CD4-positive, alpha-beta T cell treated with Interleukin-12 subunit alpha and Interleukin-12 subunit beta, for 1 hour (primary cell): Measurements from ENCODE around the gene ITPRID1.
"Not testable (repeated sequence)": the region's sequence is repeated elsewhere in the genome, so short reads cannot be mapped to it uniquely, and the experiment has no call there.

Source experiments
- DNase-seq: peaks from one replicate; pipeline ENCODE4 v3.0.0-alpha.2; 2020

The ITPRID1 gene

DNA sequence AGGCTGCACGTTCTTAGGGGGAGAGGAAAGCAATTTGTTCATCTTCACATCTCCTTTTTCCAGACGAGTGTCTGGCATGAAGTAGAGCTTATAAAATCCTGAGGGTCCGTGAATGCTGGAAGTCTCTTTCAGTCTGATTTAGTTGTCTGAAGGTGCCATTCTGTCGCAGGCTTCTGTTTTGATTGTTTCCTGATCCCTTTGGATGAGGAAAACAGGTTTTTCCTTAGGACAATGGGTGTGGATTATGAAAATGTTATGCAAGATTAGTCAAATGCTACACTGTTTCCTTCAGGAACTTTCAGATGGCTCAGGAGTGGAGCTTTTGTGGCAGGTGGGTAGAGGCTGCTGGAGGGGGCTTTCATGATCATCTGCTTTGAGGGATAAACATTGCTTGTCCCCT, at the start of gene ITPRID1:
Gene ITPRID1, plus strand, starts transcription at position 301 of the 400 bp plus-strand sequence. CDS start 38,935 bp downstream, outside the sequence.
- no peak for DNase-seq

DNA sequence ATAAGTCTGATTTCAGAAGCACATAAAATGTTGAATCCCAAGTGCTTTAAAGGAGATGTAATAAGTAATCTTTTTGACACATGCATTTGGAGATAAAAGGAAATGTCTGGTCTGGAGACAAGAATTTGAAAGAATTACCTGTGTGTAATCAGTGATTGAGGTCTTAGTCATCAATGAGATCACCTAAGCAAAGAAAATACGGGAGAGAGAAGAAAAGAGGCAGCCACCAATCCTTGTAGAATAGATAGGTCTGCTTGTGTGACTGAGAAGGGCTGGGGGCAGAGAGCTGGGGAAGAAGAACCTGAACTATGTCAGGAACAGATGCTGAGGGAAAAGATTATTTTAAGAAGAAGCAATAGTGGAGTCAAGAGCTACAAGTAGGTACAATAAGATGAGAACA, 49.3 kb upstream of the ITPRID1 start:
- no peak for DNase-seq

DNA sequence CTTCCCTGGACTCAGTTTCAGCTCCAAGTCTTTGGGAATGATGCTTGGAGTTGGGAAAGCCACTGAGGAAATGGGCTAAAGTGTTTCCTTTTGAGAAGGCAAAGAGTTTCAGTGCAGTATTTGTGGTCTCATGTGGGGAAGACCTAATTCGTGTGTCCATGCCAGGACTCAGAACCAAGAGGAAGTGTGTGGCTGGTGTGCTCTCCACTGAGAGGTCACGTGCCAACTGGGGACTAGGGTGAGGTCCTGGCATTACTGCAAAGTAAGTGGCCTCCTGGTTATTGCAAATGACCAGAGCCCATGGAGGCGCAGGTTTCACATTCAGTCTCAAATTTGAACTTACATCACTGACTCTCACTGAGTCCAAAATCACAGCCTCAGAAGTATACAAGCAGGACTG, 48.6 kb upstream of the ITPRID1 start:
- DNase-seq: no peak

DNA sequence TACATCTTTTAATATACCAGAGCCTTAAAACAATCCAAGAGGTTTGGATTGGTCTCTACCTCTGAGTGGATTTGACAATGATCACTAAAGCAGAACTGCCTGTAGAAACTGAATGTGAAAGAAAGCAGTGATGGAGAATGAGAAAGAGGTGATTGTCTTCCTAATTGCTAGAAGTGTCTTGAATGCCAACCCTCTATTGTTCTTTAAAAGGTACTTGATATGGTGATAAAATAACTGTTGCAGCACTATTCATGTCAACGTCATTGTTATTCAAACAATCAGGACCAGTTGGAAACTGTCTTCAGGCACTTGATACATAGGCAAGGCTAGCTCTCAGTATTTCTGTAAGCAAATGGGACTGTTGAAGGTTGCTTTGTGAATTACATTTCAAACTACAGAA, 47.9 kb upstream of the ITPRID1 start:
- DNase-seq: no peak

DNA sequence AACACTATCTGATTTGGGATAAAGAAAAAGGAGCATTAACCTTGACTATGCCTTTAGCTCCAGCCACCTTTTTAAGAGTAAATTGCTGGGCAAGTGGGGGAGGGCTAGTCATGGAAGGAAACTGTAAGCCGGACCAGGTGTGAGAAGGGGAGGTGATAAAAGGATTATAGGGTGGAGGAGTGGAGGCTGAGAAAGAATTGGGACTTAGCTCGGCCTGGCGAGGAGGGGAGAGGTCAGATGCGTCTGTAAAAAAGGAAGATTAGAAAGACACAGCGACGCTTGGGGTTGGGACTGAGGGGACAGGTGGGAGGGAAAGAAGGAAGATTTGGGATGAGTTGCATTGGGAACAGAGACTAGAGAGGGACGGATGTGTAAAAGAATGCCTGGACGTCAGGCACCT, 43.0 kb upstream of the ITPRID1 start:
- DNase-seq: not testable (repeated sequence)

DNA sequence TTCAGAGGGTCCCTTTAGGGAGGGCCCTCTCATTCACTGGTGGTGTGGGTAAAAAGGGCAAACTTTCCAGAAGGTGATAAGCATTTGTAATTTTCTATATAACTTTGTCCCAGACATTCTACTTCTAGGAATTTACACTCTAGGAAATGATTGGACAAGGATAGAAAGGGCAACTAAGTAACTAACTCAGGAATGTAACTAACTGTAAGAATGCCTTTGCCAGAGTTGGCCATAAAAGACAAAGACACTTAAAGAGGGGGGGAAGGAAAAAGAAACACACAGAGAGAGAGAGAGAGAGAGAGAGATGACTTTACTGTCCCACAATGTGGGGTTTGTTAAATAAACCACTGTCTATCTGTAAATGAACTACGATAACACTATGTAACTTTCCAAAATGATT, 38.5 kb upstream of the ITPRID1 start:
- no peak for DNase-seq

DNA sequence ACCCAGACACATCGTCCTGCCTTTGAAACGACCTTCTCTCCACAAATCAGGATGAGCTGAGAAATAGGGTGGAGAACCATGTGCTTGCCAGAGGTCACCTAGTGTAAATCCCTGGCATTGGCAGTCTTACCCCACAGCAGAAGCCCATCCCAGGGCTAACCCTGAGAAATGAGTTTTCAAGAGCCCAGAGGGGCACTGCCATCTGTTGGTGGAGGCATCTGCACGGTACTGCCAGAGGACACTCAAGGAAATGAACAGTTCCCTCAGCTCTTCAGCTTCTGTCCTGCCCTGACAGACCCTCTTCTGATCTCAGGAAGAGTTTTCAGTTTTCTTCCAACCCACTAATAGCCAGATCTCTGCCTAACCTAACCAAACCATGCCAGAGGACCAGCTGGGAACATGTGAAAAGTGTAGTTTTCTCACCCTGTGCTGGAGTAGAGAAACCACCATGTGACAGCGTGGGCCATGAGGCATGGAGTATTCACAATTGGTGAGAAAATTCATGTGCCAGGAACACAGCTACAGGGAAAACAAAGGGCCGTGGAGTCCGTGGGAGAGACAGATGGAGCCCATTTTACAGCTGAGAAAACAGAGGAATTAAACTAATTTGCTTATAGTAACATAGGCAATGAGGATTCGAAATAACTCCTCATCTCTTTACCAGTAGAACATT, 37.7 kb upstream of the ITPRID1 start:
- no peak for DNase-seq

DNA sequence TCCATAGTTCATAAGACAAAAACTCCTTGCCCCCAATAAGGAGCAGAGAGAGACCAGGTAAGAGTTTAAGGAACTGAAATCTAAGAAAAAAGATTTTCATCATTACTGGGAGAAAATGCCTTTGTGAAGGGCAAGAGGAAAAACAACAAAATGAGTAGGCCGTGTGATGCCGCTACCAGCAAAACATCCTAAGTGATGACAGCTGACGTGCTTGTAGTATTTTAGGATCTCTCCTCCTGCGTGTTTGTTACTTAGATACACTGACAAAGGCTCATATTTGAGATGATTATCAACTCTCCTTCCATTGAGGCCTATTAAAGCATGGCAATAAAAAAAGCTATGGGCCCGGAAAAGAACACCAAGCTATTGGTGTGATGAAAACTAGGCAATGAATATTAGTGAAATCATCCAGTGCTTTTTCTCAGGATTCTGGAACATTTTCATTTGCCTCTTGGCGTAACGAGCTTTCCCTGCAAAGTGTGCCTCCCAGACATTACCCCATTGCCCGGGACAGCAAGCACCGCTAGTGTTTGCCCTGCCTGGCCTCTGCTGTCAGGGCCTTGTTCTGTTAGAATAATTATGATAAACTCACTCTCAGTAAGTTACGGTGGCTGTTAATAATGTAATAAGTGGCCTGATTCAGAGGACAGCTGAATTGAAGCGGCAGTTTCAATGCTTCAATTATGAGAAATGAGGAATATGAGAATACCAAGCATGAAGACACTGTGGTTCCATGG, 36.8 kb upstream of the ITPRID1 start:
- DNase-seq: no peak

DNA sequence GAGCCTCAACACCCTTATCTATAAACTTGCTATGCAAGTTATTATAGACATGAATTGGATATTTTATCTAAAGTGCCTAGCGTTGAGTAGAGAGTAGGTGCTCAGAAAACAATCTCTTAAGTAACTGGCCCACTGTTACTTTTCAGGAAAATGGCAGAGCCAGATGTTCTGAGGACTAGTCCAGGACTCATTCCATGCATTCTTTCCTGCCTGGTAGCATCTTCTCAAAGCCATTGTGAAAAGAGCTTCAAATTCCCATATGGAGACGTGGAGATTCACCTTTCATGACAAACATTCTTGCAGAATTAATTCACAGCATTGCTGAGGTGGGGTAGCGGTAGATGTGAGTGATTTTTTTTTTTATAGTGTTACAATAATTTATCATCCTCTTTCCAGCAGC, 35.9 kb upstream of the ITPRID1 start:
- DNase-seq: no peak

DNA sequence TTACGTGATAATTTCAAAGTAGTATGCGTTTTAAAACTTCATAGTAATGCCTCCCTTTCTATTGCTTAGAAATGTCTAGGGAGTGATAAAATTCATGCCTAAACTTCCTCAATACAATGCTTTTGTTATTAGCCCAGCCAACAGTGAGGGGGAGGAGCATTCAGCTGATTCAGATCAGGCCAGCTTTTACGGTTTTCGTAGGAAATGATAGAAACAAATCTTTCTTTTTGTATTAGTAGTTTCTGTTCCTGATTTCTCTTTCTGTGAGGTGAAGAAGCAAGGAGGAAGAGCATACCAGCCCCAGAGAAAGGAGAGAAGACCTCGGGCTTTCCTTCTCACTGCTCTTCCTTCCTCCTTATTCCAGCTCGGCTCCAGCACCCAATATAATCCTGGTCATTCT, 35.2 kb upstream of the ITPRID1 start:
- no peak for DNase-seq

DNA sequence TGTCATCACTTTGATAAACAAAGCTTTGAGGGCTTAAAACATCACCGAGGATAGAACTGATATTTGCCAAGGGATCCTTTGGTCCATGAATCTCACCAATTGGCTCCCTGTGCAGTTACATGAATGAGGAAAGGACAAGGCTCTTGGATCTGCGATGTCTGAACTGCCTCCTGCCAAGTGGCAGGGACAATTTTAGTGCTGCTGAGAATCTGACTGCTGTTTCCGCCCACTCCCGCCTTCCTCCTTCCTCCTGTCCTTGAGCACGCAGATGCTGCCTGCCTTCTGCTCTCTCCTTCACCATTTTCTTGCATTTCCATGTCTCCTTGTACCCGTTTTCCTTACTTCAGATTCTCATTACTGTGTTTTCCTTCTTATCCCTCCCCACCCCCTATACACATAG, 26.8 kb upstream of the ITPRID1 start:
- DNase-seq: no peak

DNA sequence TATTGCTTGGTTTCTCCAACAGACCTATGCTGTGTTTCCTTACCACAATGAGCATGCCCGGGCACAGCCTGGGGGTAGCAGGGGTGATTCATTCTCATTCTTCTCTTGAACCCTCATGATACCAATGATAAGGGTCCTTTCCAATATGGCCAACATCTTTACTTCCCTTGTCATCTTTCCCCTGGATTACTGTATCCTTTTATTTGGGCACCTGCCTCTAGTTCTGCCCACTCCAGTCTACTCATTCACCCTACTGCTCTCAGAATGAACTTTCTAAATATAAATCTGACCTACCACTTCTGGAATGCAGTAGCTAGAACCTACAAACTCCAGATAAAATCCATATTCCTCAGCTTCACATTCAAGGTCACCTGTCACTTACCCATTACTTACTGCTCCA, 26.4 kb upstream of the ITPRID1 start:
- DNase-seq: no peak

DNA sequence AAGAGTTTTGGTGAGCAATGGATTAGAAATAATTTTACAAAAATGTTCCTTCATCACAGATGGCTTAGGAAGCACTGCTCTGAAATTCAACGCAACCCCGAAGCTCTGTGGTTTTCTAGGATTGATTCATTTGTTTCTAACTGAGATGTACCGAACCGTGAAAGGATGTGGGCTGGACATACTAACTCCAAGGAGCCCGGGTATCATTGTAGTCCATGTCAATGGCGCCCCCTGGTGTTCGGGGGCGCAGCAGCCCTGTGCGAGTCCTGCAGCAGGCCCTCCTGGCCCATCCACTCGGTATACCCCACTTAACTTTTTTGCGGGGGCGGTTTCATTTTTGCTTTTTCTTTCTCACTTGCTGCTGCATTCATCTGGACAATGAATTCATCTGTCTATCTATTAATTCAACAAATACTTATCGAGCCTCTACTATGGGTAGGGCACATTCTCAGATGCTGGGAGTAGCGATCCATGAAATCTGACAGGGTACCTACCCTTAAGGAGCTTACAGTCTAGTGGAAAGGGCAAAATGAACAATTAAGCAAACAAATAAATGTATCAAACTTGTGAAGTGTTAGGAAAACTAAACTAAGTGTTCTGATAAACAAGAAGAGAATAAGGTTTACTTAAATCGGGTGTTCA, 25.2 kb upstream of the ITPRID1 start:
- peak; percentile 5 for DNase-seq

DNA sequence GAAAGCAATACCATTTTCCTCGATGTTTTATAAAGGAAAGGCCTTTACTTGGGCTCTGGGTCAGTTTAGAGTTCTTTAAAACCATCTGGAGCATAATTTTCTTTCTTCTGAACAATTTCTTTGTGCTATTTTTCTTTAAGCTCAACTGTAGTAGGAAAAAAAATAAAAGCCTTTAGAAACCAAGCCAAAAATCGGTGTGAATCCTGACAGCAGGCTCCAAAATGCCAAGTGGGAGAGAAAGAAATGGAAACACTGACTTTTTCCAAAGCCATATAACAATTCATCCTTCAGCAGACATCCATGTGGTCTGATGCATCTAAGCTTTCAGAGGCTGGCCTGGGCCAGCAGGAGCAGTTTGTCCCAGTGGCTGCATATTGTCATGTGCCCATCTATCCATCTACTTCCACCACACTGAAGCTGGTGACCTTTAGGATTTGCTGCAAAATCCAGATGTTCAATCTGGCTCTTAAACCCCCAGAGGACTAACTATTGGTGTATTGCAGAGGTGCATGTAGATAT, 23.0 kb upstream of the ITPRID1 start:
- no peak for DNase-seq

DNA sequence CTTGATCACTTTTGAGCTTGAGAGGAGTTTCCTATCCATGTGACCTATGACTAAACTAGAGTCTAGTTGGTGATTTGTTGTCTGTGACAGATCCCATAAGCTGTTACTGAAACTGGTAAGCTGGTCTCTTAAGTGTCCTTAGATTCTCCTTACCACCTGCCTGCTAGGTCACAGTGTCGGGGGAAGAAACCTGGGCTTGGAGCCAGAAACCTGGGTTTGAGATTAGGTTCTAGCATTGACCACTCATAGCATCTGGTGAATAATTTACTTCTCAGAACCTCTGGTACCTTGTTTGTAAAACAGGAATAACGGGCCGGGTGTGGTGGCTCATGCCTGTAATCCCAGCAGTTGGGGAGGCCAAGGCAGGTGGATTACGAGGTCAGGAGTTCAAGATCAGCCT, 21.8 kb upstream of the ITPRID1 start:
- no peak for DNase-seq

DNA sequence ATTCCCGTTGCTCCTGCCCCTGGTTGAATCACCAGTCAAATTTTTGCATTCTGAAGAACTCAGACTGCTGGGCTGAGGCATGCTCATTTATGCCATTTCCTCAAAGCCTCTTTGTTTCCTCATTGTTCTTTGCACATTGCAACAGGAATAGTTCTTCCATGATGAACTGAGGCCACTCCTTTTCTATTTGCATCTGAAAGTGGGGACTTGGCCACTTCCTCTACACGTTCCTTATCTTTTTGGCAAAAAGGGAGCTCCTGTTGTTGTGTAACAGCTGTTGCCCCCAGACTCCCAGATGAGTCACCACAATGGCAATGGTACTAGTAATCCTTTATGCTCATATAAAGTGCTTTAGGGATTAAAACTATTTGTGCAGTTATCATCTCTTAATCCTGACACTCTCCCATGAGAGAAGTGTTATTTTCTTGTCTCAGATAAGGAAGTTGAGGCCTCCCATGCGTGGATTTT, 20.1 kb upstream of the ITPRID1 start:
- no peak for DNase-seq

DNA sequence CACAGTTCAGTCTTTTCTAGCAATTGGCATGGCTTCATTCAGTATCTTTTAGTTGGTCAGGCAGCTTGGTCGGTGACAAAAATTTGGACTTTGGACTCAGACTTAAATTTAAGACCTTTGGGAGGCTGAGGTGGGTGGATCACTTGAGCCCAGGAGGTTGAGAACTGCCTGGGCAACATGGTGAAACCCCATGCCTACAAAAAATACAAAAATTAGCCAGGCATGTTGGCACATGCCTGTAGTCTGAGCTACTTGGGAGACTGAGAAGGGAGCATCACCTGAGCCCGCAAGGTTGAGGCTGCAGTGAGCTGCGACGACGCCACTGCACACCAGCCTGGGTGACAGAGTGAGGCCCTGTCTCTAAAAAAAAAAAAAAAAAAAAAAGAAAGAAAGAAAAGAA, 19.5 kb upstream of the ITPRID1 start:
- DNase-seq: no peak

DNA sequence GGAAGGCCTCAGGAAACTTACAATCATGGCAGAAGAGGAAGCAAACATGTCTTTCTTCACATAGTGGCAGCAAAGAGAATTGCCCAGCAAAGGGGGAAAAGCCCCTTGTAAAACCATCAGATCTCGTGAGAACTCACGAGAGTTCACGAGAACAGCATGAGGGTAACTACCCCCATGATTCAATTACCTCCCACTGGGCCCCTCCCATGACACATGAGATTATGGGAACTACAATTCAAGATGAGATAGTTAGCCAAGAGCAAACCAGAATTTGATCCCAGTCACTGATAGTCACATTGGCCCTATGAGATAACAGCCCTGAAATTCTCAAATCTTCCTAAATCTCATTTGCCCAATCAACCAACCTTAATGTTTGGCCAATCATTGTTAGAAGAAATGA, 18.2 kb upstream of the ITPRID1 start:
- DNase-seq: no peak

DNA sequence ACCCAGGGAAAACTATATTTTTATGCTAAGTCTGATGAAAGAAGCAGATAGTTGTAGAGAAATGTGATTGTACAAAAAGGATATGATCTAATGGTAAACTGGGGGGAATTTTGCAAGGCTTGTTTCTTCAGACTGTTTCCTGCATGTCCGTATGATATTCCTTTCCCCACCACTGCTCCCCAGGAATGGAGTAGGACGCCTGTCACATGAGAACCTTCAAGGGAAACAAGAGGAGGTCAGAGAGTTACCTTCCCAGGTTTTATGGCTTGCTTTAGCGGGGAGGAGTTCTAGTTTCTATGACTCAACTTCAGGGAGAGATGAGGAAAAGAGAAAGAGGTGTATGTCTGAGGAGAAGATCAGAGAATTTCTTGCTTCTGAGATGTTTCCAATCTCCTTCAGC, 16.4 kb upstream of the ITPRID1 start:
- no peak for DNase-seq

DNA sequence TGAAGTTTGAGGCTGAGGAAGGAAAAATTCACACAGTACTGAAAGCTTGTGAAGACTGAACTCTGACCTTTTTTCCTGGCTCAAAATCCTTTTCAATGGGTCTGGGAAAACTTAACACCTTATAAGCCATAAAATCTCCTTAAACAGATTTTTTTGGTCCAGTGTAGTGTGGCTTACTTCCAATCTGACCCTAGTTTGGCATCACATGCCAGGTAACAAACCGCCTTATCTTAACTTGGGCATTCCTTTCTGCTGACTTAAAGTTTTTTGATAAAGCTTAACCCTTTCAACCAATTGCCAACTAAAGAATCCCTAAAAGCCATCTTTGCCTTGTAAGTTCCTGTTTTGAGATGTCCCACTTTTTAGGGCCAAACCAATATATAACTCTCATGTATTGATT, 13.2 kb upstream of the ITPRID1 start:
- DNase-seq: no peak

DNA sequence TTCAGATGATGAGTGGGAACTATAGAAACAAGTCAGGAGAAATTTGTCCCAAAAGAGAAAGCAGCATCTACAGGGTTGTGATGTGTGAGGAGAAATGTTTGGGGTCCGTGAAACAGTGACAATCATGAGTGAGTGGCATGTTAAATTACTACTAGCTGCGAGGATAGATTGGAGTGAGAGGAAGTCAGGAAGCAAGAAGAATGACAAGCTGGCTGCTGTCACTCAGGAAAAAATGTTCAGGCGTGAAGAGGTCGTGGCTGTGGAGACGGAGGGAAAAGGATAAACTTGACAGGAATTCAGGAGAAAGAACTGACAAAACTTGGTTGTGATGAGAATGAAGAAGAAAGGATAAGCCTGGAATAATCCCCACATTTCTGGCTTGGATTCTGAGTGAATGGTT, 5.1 kb upstream of the ITPRID1 start:
- DNase-seq: no peak

DNA sequence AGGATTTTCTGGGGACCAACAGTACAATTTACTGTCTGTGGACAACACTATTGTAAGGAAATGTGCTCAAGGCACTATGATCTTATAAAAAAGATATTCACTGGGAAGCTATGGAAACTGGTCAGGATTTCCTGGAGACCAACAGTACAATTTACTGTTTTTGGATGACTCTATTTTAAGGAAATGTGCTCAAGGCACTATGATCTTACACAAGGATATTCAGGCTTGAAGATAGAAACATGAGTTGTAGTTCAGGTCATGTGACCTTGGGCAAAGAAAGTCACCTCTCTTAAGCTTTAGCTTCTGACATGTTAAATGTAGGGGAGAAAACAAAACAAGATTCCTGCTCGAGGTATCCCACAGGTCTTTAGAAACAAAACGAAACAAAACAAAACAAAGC, 1.7 kb upstream of the ITPRID1 start:
- no peak for DNase-seq

DNA sequence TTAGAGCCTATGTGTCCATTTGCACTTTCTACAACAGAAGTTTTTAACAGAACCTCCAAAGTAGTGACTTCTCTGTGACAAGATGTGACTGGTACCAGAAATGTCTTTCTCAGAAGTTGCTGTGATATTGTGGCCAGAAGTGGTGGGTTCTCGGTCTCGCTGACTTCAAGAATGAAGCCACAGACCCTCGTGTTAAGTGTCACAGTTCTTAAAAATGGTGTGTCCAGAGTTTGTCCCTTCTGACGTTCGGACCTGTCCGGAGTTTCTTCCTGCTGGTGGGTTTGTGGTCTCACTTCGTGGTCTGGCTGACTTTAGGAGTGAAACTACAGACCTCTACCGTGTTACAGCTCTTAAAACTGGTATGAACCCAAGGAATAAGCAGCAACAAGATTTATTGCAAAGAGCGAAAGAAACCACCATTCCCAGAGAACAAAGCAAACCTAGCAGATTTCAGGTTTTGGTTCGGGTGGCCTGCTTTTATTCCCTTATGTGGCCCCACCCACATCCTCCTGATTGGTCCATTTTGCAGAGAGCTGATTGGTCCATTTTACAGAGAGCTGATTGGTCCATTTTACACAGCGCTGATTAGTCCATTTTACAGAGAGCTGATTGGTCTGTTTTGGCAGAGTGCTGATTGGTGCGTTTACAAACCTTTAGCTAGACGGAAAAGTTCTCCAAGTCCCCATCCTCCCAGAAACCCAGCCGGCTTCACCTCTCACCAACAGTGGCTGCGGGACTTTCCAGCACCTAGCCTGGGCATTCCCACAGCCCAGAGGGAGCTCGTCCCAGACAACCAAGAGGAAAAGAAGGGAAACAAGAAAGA, 3.0 kb downstream of the ITPRID1 start:
- no peak for DNase-seq
